C4-2B (cell line): ENCODE data around the gene GAB1.

ENCODE experiments used
- H3K27ac ChIP-seq: fragments of 450-650 bp; 2 replicates; pipeline ENCODE4 v1.5.1; 2017
- ZFX ChIP-seq: fragments of 450-650 bp; IDR thresholded peaks from 2 replicates; pipeline ENCODE4 v1.6.1; 2017
- TF ChIP-seq, protein P1 (sequence below): fragments of 450-650 bp; conservative IDR thresholded peaks from 2 replicates; pipeline ENCODE4 v1.5.1; 2017; ENCODE audit warnings: mild to moderate bottlenecking

GAB1 gene

DNA sequence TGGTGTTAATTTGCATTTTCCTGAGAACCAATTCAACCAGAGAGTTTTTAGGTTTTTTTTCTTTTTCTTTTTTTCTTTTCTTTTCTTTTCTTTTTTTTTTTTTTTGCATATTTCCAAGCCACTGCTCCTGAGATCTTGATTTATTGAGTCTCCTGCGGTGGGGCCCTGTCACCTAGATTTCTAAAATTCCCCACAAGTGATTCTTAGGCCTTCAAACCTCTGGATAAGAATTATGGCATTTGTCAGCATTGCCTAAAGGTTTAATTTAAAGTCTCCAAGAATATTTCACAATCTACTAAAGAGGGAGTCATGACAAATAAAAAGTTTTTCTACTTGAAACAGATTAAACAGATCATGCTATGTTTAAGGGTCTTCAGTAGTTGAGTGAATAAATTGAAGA is 84.9 kb downstream of the GAB1 start:
- H3K27ac ChIP-seq: no peak overlapping the region
- TF ChIP-seq, protein P1, sequence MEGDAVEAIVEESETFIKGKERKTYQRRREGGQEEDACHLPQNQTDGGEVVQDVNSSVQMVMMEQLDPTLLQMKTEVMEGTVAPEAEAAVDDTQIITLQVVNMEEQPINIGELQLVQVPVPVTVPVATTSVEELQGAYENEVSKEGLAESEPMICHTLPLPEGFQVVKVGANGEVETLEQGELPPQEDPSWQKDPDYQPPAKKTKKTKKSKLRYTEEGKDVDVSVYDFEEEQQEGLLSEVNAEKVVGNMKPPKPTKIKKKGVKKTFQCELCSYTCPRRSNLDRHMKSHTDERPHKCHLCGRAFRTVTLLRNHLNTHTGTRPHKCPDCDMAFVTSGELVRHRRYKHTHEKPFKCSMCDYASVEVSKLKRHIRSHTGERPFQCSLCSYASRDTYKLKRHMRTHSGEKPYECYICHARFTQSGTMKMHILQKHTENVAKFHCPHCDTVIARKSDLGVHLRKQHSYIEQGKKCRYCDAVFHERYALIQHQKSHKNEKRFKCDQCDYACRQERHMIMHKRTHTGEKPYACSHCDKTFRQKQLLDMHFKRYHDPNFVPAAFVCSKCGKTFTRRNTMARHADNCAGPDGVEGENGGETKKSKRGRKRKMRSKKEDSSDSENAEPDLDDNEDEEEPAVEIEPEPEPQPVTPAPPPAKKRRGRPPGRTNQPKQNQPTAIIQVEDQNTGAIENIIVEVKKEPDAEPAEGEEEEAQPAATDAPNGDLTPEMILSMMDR: no peak
- no peak for TF ChIP-seq ZFX

GRCh38 chr4:143424276-143424675 is 87.6 kb downstream of the GAB1 start:
- TF ChIP-seq, protein P1: no peak
- TF ChIP-seq ZFX: no peak
- H3K27ac ChIP-seq: no peak overlapping the region

DNA sequence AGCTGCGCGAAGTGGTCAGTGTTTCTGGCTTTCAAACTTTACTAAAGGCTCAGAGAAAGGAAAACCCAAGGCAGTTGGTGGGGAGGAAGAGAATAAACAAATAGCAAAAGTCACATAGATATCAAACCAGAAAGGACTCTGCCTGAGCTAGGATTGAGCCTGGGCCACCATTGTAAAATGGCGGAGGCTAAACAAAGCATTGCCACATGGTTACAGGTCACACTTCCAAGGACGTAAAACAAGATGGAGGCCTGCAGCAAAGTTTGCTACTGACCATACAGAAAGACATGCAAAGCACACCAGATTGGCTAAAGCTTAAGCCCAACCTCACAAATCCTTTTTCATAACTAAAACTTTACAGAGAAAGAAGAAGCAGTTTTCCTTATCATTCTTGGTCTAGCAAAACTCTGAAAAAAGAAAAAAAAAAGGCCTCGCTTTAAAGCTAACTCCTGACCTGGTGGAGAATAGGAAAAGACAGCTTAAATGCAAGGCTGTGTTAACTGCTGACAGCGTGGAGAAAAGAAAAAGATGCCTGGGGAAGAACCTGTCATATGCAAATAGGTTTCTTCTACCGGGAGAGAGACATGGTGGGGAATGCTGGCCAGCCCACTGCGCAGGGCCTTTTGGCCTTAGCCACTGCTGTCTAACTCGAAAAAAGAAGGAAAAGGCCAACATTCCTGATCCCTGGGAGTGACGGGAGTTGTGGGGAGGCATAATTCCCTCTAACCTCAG is 95.0 kb downstream of the GAB1 start:
- H3K27ac ChIP-seq: no peak overlapping the region
- TF ChIP-seq, protein P1: no peak
- no peak for TF ChIP-seq ZFX

DNA sequence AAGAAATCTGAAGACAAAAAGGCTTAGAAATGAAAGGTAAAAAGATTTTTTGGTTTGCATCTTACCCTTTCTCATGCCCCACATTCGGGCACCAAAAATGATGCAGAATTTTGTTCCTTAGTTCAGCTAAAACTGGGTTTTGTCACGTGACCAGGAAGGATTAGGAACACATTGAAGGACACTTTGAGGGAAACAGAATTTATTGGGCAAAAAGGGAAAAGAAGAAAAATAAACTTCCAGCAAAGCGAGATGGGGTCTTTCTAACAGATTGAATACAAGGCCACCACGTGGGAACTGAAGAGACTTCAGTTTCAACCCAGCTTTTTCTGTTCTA is 95.5 kb downstream of the GAB1 start:
- TF ChIP-seq, protein P1: no peak
- TF ChIP-seq ZFX: no peak
- H3K27ac ChIP-seq: no peak overlapping the region

- H3K27ac ChIP-seq: no peak overlapping the region
- TF ChIP-seq, protein P1: no peak
- TF ChIP-seq ZFX: no peak
Observed at GRCh38 chr4:143433231-143433630, 96.6 kb downstream of the GAB1 start.

GRCh38 chr4:143435955-143436354 is 99.3 kb downstream of the GAB1 start:
- TF ChIP-seq, protein P1: no peak
- TF ChIP-seq ZFX: no peak

DNA sequence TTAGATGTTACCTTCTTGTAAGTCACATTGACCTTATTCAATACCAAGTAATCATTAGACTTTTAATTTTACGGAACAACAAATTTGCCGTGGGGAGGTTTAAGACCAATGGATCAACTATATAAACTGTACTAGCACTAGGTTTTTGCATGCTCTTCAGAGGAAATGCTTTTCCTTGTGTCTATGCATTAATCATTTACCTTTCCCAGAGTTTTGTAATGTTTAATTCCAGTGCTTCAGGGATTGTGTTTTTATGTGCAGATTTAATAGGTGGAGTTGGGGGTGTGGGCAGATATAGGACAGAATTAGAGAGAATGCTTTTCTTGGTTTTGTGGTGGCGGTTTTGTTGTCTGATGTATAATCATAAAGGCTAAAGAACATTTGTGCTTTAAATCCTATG is 100.8 kb downstream of the GAB1 start:
- TF ChIP-seq ZFX: no peak
- TF ChIP-seq, protein P1: no peak
- no peak overlapping the region for H3K27ac ChIP-seq

More at GRCh38 chr4:143435955-143436354, 99.3 kb downstream of the GAB1 start:
- H3K27ac ChIP-seq: no peak overlapping the region
